Stimulated activated CD4-positive, alpha-beta T cell treated with anti-CD3 and anti-CD28 coated beads, Interleukin-15, amount 100 ng/mL, for 48 hours (primary cell): ENCODE results near the gene ALKBH2.
A peak's percentile ranks its signal among the peaks of the same experiment; 100 is the strongest.

Source experiments
- DNase-seq, 2 donors: peaks; one replicate each; pipeline ENCODE4 v3.0.0-alpha.2; 2020; ENCODE audit warnings: low read depth in 2 of 2

ALKBH2 gene

GRCh38 chr12:109093022-109093918 is at the start of gene ALKBH2:
TSS of gene ALKBH2 (minus strand) at chr12:109093472. CDS start at chr12:109092786, 686 bp downstream.
- peak; percentile 91 to 95 for DNase-seq

DNA sequence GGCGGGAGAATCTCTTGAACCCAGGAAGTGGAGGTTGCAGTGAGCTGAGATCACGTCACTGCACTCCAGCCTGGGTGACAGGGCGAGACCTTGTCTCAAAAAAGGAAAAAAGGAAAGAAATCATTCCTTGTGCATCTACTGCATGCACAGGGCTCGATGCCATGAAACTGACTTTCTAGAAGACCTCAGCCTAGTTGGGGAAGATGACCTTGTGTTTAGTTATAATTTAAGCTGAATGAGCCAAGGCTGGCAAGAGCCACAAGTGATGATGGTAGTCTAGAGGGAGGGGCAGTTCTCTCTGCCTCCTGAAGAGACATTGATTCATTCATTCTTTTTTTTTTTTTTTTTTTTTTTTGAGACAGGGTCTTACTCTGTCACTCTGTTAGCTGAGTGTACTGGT is 47.3 kb upstream of the ALKBH2 start:
- DNase-seq = no peak

- DNase-seq = no peak
Observed at GRCh38 chr12:109139791-109140190, 46.5 kb upstream of the ALKBH2 start.

GRCh38 chr12:109139360-109139759 is 46.1 kb upstream of the ALKBH2 start:
- no peak for DNase-seq

GRCh38 chr12:109137055-109137454 is 43.8 kb upstream of the ALKBH2 start:
- no peak for DNase-seq

DNA sequence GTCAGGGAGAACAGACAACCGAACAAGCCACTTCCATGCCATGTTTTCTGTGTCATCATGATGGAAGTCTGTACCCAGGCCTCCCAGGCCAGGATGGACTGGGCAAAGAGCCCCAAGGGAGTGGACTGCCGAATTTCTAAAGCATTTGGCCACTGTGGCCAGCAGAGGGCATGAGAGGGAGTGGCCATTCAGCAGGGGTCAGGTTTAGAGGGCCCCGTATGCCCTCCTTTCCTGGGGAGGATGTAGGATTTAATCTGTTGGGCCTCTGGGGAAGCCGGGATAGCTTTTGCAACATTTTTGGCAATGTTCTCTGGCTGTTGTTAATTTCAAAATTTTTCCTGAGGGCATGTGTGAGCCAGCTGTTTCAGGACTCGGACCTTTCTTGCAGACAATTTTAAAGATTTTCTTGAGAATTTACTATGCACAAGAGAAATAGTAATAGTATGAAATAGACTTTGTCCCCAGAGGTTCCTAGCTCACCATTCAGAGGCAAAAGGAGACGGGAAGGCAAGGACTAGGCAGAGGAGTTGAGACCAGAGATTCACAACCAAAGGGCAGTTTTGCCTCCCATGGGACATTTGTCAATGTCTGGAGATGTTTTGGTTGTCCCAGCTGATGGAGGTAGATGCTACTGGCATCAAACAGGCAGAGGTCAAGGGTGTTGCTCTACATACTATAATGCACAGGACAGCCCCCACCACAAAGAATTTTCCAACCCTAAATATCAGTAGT is 41.1 kb upstream of the ALKBH2 start:
- no peak for DNase-seq

DNA sequence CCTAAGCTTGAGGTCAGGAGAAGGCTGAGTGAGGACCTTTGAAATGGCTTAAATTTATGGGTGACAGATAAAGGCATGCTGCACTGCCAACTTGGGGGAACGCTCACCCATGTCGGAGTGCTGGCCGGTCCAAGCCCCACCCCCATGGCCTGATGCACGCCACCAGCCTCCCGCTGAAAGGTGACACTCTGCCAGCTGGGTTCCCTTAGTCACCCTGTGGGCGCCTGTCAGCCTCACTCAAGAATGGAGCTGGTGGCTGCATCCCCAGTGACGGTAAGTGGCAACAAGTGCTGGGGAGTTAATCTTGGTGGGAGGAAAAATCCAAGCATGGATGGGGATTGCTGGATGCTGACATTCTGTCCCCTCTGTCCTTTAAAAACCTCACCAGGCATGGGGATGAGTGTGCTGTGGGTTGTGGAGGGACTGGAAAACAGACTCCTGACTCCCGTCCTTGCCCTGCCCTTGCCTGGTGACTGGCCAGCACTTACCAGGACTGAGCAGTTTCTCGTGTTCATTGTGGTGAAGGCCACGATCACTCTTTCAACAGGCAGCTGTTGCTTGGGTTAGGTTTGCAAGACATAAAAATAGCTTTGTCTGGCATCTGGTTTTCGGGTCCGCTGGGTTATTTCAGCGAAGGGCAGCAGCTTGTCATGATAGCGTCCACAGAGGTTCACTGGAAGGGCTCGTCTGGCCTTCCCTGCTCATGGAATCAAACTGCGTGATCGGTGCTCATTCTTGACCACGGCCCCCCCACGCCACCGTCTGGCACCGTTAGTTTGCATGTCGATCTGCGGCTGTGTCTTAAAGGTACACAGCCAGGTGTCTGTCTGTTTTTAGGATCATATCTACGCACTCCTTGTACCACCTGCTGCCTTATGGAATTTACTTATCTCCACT is 38.1 kb upstream of the ALKBH2 start:
- no peak for DNase-seq

DNA sequence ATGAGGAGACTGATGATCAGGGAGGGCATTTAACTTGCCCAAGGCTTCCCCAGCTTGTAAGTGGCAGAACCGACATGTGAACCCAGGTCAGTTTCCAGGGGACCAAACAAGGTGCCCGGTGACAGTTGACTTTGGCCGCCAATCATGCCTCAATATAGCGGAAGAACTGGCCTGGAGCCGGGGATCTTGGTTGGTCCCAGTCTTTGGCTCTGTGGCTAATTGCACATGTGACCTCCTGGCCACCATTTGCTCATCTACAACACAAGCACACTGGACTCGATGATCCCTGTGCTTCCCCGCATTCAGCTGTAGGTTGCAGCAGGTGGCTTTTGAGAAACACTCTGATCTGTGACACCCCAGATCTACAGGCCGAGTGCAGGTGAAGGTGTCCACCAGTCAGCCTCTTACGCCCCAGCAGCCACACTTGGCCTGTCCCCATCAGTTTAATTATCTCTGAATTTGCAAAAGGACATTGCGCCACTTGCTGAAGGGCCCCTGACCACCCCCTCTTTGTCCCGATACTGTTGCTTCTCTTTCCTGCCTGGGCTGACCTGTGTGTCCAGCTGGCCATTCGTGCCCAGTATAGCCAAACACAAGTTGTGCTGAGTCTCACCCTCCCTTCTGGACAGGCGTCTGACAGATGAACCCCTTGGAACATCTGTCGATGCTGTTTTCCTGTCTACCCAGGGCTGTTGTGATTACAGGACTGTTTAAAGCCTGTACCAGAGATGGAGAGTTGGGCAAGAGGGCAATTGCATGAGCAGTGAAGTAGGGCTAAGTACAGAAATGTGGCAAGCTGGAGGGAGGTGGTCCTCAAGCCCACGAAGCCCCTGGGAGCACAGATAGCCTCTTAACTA is 37.3 kb upstream of the ALKBH2 start:
- DNase-seq = no peak

DNA sequence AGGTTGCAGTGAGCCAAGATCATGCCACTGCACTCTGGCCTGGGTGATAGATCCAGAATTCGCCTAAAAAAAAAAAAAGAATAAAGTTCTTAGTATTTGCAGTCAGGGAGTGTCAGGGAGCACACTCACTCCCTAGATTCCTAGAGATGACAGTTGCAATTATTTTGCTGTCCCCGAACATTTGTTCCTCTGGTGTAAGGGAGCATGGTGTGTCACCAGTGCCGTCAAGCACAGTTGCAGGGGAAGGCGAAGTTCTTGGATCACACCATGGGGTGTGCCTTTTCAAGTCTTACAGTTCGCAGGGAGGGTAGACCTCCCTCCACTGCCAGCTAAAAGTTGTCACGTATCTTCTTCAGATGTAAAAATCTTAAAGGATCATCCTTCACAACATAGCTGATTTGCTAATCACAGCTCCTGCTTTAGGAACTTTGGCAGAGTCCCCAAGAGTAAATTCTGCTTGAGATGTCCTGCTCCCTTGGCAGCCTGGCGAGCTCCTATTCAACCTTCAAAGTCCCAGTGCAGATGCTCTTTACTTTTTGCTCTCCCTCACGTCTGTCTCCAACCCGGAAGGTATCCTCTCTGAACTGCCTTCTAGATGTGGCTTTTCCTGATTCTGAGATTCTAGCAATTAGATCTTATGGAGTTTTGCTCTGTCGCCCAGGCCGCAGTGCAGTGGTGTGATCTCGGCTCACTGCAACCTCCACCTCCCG is 34.4 kb upstream of the ALKBH2 start:
- no peak for DNase-seq

- DNase-seq = no peak
Observed at GRCh38 chr12:109126784-109127183, 33.5 kb upstream of the ALKBH2 start.

DNA sequence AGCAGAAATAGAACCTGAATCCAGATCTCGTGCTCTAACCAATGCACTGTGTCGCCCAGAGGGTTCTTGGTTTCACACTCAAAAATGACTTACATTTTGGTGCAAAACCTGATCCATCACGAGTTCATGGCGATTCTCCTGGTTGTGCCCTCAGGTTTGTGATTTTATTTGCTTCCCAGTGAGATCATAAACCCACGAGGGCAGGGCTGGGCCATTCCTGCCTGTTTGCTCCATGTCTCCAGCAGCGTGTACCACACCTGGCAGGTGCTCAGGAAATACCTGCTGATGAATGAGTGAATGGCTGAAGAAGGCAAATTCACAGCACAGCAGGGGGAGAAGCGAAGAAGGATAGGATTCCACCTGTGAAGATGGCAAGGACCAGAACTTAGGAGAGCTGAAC is 32.5 kb upstream of the ALKBH2 start:
- DNase-seq = no peak

DNA sequence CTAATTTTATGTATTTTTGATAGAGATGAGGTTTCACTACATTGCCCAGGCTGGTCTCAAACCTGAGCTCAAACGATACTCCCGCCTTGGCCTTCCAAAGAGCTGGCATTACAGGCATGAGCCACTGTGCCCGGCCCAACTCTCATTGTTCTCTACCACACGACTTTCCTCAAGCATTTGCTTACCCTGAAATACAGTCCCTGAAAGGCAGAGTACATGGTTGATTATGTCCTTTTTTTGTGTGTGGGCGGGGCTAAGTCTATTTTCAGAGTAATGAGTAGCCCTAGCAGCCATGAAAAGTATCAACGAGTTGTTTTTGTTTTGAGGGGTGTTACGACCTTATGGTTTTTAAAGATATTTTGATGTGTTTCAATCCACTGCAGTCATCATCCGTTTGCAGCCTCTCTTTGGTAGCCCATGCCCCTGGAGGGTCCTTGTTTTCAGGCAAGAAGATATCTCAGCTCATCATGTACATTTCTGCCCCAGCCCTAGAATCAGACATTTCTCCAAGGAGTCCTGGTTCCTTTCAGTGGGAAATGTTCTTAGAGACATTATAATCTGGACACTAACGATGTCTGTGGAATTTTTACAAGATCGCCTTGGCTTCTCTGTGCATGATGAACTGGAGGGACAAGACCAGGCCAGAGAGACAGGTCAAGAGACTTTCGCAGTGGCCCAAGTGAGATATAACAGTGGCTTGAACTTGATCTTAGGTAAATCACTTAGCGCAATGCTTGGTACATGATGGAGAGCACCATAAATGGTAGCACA is 31.8 kb upstream of the ALKBH2 start:
- DNase-seq = no peak

DNA sequence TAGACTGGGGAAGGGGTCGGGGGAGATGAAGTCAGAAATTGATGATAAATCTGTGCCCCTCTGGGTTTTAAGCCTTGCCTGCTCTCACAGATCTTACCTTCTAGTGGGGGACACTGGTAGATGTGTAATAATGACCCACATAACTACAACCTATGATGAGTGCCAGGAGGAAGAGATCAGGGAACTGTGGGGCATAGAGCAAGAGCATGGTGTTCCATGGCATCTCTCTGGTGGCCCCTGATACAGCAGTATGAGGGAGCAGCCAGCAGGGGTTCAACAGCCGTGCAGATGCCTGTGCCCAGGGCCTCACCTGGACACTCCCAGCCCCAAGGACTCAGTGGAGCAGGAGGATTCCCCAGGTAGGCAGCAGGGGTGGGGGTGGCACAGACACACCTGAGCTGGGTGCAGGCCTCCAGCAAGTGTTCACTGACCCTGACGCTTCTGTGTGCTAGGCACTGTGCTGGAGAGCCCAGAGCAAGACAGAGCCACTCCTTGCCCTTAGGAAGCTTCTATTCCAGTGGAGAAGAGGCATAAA is 28.1 kb upstream of the ALKBH2 start:
- no peak for DNase-seq

- DNase-seq = no peak
Observed at GRCh38 chr12:109120557-109120956, 27.3 kb upstream of the ALKBH2 start.

DNA sequence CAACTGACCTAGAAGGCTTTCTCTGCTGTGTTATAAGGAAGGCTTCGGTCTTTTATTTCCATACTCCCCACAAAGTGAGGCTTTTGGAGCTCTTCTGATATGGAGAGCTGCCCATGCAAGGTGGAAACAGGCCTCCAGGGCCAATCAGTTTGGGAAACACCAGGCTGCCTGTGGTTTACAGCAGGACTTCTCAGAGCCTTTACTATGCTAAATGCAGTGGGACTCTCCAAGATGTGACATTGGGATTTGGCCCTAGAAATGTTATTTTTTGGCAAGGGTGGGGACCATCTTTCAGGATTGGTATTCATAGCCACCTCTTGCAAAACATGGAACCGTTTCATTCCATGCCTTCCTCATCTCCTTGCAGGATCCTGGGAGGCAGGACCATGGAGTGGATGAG is 26.8 kb upstream of the ALKBH2 start:
- DNase-seq = no peak

- DNase-seq = no peak
Observed at GRCh38 chr12:109116611-109116949, 23.3 kb upstream of the ALKBH2 start.

DNA sequence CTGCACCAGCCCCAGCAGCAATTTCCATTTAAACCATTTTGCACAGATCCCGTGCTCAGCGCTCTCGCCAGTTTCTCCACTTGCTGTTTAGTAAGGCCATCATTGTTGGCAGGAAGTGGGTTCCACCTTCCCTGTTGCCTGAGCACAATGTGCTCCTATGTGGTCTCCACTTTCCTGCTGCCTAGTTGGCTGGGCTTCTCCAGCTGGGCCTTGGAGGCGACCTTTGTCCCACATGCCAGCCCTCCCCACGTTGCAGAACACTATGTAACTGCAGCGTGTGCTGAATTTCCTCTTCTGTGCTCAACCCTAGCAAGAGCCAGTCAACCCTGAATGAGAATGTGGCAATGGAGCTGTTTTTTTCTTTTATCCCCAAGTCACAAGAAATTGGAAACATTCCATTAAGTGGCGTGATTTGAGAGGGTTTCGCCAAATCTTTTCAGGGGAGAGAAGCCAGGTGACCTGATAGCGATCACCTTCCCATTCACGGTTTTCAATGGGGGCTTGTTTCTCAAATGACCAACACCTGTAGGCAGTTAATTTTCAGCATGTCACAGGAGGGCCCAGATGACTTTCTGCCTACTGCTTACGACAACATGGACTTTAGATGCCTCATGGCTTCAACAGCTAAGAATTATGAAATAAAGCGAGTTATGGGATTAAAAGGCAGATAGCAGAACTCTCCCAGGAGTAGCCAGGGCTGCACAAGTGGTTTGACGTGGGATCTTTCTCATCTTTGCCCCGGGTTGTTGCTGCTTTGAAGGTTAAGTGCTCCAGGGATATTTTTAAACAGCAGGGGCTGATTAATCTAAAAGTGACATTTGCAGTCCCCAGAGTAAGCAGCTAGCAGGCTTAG is 22.7 kb upstream of the ALKBH2 start, which contains the start of gene ACACB:
Gene ACACB, plus strand, starts transcription at position 830 of the 853 bp plus-strand sequence. CDS start 22,819 bp downstream, outside the sequence.
- DNase-seq = no peak

DNA sequence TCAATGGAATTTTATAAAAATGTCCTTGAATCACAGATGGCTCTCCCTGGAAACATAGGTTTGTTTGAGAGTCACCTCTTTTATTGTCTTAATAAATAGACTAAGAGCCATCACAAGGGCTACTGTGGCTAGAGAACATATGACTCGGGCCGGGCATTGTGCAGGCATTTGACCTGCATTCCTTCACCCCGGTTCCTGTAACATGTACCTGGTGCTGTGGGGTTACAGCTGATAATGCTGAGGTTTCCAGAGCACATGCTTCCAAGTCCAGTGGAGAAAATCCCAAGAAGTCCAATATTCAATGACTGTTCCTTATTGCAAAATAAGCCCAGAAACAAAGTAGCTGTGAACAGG is 22.1 kb upstream of the ALKBH2 start:
- no peak for DNase-seq
